Mesothelial cell of epicardium (in vitro differentiated cells): Measurements from ENCODE around the gene ZBTB6. TPM values are rescaled to one million over a fixed set of nuclear protein-coding genes. Genes with fewer than 3 reads are reported as not detected.
"Not testable (repeated sequence)": the region's sequence is repeated elsewhere in the genome, so short reads cannot be mapped to it uniquely, and the experiment has no call there.

ENCODE experiments used
- DNase-seq, 2 experiments: peaks; one replicate each; pipeline ENCODE4 v3.0.0; 2021; ENCODE audit warnings: low spot score in 2 of 2; ENCODE audit not compliant: unreplicated experiment in 2 of 2
- H3K27ac Mint-ChIP-seq: 2 replicates; pipeline ENCODE4 v1.8.0; 2021; ENCODE audit warnings: mixed read lengths
- H3K27me3 Mint-ChIP-seq: 2 replicates; pipeline ENCODE4 v1.8.0; 2021; ENCODE audit warnings: low read depth, mixed read lengths
- H3K36me3 Mint-ChIP-seq: 2 replicates; pipeline ENCODE4 v1.8.0; 2021; ENCODE audit warnings: mixed read lengths
- H3K4me1 Mint-ChIP-seq: 2 replicates; pipeline ENCODE4 v1.8.0; 2021; ENCODE audit warnings: mixed read lengths
- H3K4me3 Mint-ChIP-seq: 2 replicates; pipeline ENCODE4 v1.8.0; 2021; ENCODE audit warnings: mild to moderate bottlenecking, moderate library complexity, mixed read lengths
- H3K9me3 Mint-ChIP-seq: 2 replicates; pipeline ENCODE4 v1.8.0; 2021; ENCODE audit warnings: mixed read lengths
- CTCF ChIP-seq: fragments of 200-600 bp; sonication (generic); IDR thresholded peaks from one replicate; pipeline ENCODE4 v1.5.0; 2021; ENCODE audit warnings: antibody characterized with exemption; ENCODE audit not compliant: unreplicated experiment
- total RNA-seq: library from RNA; stranded (reverse); gene quantifications from 3 replicates; pipeline ENCODE4 v1.2.1, GENCODE V29; 2021

Gene ZBTB6
- total RNA-seq, 1 donor from 2014 or later, result 10.4 TPM

GRCh38 chr9:122922713-122923112 is 9.6 kb upstream of the ZBTB6 start:
- no peak for TF ChIP-seq CTCF
- Mint-ChIP-seq H3K27ac (no peak overlapping the region), H3K9me3 (no peaks in the 10 kb centered on the region), H3K36me3 (peaks cover 3% of the 10 kb centered on the region), H3K4me3 (no peak overlapping the region), H3K4me1 (peaks cover 3% of the 10 kb centered on the region), H3K27me3 (no peaks in the 10 kb centered on the region)
- no peak for DNase-seq

GRCh38 chr9:122918310-122918709 is 5.2 kb upstream of the ZBTB6 start:
- no peaks in the 10 kb centered on the region for H3K27me3 Mint-ChIP-seq
- H3K9me3 Mint-ChIP-seq, result no peaks in the 10 kb centered on the region
- H3K4me3 Mint-ChIP-seq, result no peak overlapping the region
- DNase-seq, result no peak
- TF ChIP-seq CTCF, result no peak
- H3K4me1 Mint-ChIP-seq, result no peaks in the 10 kb centered on the region
- H3K36me3 Mint-ChIP-seq, result peaks cover 3% of the 10 kb centered on the region
- H3K27ac Mint-ChIP-seq, result no peak overlapping the region

GRCh38 chr9:122912671-122912963 is 506 bp downstream of the ZBTB6 start:
- Mint-ChIP-seq H3K27me3 (no peaks in the 10 kb centered on the region), H3K9me3 (no peaks in the 10 kb centered on the region), H3K4me3 (peak overlapping the region; percentile 85), H3K27ac (peak overlapping the region; percentile 100), H3K36me3 (peaks cover 5% of the 10 kb centered on the region), H3K4me1 (peaks cover 14% of the 10 kb centered on the region)
- no peak for DNase-seq
- TF ChIP-seq CTCF, result no peak

GRCh38 chr9:122906122-122906521 is 7.0 kb downstream of the ZBTB6 start:
- H3K27me3 Mint-ChIP-seq, DNase-seq, H3K4me3 Mint-ChIP-seq, H3K27ac Mint-ChIP-seq, H3K36me3 Mint-ChIP-seq, H3K9me3 Mint-ChIP-seq: not testable (repeated sequence)
- H3K4me1 Mint-ChIP-seq, result peaks cover 21% of the 10 kb centered on the region

GRCh38 chr9:122904823-122905710 is 8.1 kb downstream of the ZBTB6 start, which contains the start of gene RC3H2:
RC3H2 (minus strand) TSS chr9:122905359; CDS start chr9:122897509, 7,850 bp downstream.
- no peak for TF ChIP-seq CTCF
- peak within 1 kb of the TSS; percentile 90 for H3K4me3 Mint-ChIP-seq
- peaks cover 24% of the 10 kb centered on the region for H3K4me1 Mint-ChIP-seq
- no peaks in the 10 kb centered on the region for H3K27me3 Mint-ChIP-seq
- peak; percentile 95 to 97 for DNase-seq
- H3K36me3 Mint-ChIP-seq, result peaks cover 5% of the 10 kb centered on the region
- H3K27ac Mint-ChIP-seq, result peak within 1 kb of the TSS; percentile 99
- H3K9me3 Mint-ChIP-seq, result no peaks in the 10 kb centered on the region

GRCh38 chr9:122904466-122904822 is 8.7 kb downstream of the ZBTB6 start:
- DNase-seq, result no peak
- Mint-ChIP-seq H3K27ac (peak overlapping the region; percentile 98), H3K27me3 (no peaks in the 10 kb centered on the region), H3K4me3 (peak overlapping the region; percentile 90), H3K36me3 (peaks cover 2% of the 10 kb centered on the region), H3K4me1 (peaks cover 28% of the 10 kb centered on the region), H3K9me3 (no peaks in the 10 kb centered on the region)
- TF ChIP-seq CTCF, result no peak
